NOMO-1 (cell line): ENCODE measurements around the gene HSPA12A.

Experiments
- DNase-seq, 2 experiments: peaks; one replicate each; lab custom pipeline; 2025; ENCODE audit not compliant: unreplicated experiment in 2 of 2; lab: John Stamatoyannopoulos, UW

The HSPA12A gene

DNA sequence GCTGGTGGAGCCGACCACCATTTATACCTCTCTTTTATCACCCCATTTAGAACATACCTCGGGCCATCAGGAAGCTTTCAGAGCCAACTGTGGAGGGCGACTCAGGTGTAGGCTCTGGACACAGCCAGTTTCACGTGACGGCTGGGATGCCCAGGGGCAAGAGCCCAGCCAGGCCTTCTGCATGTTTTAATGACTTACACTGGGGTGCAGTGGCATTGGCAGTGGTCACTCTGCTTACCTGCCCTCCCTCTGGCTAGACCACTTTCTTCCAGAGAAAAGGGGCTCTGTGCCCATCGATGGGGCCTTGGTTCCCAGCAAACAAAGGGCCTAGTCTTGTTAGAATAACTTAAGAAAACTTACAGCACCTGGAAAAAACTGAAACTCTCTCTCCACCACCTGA, 71.7 kb downstream of the HSPA12A start:
- no peak for DNase-seq

GRCh38 chr10:116669832-116670644, 72.3 kb downstream of the HSPA12A start:
- no peak for DNase-seq

DNA sequence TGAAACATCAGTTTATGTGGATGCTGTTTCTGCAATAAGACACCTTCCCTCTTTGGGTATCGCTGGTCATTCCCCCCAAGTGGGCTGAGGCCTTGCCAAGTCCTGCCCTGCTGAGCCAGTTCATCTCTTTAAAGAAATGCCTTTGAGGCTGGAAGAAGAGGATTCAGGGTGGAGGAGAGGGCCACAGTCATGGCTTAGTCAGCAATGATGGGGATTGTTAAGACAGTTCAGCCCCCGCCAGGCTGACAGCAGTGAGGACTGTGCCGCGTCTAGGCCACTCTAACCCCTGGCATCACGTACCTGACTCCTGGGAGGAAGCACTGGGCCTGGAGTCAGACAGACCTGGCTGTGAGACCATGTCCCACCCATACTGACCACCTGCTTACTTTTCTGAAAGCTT, 73.3 kb downstream of the HSPA12A start:
- no peak for DNase-seq

DNA sequence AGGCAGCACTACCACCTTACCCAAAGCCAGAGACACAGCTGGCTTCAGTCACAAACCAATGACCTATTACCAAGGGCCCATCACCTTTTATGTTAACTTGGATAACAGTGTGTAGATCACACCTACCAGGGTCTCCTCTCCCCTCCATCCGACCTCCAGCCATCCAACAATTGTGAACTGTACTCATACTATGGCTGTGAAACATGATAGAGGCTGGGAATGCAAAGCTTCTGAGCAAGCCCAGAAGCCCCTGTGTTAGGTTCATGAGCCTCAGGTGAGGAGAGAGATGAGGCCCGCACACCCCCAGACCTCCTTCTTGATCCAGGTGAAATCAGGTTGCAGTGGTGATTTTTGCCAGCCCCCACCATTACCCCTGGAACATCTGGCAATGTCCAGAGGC, 73.9 kb downstream of the HSPA12A start:
- no peak for DNase-seq

DNA sequence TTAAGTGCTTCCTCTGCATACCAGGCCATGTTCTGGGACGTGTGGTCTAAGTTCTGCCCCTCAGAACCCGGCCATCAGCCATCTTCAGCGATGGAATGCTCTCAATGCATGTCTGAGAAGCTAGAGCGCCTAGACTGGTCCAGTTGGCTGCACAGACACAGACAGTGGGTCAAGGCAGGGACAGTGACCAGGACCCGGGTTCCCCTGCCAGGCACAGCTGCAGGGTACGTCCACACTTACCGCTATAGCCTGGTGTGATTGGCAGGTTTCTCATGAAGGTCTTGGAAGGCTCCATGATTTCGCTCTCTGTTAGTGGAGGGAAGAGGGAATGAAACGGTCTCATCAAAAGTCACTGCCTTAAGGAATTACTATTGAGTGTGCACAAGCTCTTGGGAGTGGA, 74.3 kb downstream of the HSPA12A start:
- no peak for DNase-seq

DNA sequence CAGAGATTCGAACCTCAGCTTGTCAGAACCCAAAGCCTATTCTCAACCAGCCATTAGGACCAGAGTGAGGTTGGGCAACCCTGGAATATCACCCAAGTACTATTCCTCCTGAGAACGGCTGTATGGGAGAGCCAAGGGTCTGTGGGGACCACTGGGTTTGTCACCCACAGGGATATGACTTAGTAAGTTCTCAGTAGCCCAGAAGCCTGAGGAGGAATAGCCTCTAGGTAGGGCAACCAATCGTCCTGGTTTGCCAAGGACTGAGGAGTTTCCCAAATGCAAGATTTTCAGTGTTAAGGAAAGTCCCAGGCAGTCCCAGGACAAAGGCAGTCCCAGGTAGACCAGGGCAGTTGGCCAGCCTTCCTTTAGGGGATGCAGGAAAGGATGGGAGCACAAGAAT, 74.9 kb downstream of the HSPA12A start:
- DNase-seq, result no peak

DNA sequence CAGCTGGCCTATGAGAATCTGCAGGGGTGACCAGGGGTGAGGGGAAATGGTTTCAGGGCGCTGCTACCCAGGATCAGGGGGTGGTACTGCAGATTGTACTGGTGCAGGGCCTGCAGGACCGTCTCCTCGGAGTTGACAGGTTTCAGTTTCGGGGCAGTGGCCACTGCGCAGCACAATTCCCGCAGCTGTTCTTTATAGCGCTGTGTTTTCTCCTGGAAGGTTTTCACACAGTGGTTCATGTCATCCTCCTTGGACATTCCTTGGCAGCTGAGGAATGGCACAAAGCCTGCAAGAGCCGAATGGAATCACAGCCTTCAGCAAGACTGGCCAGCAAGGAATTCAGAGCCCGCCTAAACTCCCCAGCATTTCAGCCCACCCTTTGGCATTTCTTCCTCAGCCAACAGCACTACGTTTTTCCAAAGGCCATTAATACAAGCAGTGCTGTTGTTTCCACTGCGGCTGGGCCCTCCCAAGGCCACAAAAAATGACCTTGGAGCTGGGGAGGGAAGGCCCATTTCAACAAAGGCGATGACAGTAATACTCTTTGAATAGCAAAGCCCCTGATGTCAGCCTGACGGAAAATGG, 76.7 kb downstream of the HSPA12A start:
- no peak for DNase-seq

- no peak for DNase-seq
Measured at GRCh38 chr10:116664631-116665030, 77.7 kb downstream of the HSPA12A start.

- no peak for DNase-seq
Measured at GRCh38 chr10:116663342-116663741, 79.0 kb downstream of the HSPA12A start.

- DNase-seq, result no peak
Measured at GRCh38 chr10:116660860-116661259, 81.5 kb downstream of the HSPA12A start.

- DNase-seq, result no peak
Measured at GRCh38 chr10:116659049-116659670, 83.2 kb downstream of the HSPA12A start.

DNA sequence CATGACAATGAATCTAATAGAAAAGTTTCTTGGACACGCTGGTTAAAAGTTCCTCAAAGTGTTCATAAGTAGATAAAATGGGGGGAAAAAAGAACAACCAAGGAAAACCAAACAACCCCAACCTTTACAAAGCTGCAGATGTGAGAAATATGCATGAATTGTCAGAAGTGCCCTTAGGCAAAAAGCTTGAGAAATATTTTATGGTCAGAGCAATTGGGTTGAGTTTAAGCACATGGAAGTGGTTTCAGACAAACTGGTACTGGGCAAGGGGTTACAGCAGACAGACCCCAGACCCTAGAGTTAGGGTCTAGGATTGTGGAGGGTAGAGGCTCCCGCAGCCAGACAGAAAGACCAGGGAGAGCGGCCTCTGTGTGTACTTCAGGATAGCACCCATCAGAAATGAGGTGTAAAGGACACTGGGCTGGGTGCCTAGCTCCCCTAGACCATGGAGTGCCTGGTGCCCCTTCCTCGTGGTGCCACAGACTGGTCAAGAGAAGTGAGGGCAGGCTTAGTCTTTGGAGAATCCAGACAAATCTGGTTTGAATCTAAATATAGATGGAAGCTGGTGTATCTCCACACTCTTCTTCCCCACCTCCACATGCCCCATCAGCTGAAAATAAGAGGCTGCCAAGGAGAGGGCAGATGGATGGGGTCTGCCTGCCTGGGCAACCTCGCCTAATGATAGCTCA, 84.4 kb downstream of the HSPA12A start:
- no peak for DNase-seq

DNA sequence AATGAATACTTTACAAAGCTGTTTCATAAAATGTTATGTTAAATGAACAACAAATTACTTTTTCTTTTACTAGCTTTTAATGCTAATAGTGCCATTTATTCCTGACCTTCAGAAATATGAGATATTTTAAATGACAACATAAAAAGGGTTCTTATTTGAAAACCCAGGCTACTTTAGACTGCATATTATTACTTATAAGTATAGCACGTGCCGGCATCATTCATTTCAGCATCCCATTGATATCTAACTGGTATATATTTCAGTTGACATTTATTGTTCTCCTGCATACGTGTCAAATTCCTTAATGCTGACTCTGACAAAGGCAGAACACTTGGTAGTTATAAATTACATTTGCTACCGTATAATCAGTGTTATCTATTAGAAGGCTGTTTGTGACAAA, 86.3 kb downstream of the HSPA12A start:
- DNase-seq, result no peak

DNA sequence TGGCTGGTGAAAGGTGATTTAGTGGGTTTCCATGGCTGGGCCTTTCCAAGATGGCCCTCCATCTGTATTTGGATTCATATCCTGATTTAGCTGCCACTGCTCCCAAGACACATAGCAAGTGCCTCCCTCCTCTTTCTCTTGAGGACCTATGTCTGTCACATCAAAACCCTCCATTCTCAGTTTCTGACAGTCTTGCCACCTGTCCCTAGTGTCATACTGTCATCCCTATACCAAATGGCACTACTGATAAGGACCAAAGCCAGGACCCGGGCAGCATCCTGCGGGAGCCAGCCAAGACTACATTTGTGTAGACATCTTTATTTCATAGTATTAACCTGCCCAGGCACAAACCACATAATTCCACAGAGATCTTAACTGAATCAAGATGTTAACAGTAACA, 86.8 kb downstream of the HSPA12A start:
- DNase-seq, result no peak

GRCh38 chr10:116654816-116655215, 87.5 kb downstream of the HSPA12A start:
- no peak for DNase-seq

- DNase-seq, result no peak
Measured at GRCh38 chr10:116653885-116654284, 88.5 kb downstream of the HSPA12A start.

DNA sequence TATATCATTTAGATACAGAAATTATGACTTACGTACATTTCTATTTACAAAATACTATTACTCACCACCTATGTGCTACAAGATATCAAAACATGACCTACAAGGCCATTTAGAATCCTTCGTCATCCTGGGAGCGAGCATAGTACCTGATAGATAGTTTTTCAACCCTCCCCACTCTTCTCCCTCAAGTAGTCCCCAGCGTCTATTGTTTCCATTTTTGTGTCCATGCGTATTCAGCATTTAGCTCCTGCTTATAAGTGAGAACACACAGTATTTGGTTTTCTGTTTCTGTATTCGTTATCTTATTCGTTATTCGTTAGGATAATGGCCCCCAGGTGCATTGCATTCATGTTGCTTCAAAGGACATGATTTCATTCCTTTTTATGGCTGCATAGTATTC, 93.5 kb downstream of the HSPA12A start:
- no peak for DNase-seq

DNA sequence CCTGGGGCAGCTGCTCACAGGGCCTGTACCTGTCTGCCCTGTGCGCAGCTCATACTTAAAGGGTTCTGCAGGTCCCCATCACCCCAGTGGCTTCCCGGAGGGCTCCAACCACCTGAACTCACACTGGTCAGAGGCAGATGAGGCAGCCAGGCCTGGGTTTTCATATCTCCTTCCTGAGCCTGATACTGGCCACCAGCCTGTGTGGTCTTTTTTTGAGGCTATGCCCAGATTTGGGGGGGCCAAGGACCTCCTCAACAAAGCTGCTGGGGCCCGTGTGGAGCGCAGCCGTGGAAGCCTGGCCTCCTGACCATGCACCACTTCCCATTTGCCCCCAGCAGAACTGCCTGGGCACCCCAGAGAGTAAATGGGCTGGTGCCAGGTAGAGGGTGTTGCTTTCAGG, 95.9 kb downstream of the HSPA12A start:
- no peak for DNase-seq

DNA sequence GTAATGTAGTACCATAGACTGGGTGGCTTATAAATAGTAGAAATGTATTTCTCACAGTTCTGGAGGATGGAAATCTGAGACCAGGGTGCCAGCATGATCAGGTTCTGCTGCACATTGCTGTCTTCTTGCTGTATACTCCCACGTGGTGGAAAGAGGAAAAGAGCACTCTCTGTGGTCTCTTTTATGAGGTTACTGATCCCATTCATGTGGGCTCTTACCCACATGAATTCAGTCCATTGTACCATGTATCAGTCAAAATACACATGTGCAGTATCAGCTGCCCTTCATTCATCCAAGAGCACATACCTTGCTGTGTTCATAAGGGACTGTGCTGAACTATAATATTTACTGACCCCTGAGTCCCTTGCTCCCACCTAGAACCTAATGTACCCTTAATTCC, 104.5 kb downstream of the HSPA12A start:
- no peak for DNase-seq

DNA sequence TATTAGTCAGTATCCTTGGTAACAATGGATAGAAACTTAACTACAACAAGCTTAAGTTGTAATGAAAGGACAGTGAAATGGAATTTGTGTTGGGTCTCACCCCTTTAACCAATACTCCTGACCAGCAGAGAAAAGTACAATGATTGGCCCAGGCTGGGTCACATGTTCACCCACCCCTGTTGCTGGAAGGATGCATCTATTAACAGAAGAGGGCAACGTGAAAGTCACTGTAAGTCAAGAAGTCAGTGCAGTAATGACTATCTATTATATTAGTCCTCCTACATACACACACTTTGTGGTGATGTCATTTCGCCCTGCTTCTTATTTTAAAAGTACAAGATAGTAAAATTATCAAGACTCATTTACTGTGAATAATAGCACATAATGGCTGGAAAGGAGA, 105.4 kb downstream of the HSPA12A start:
- DNase-seq, result no peak

GRCh38 chr10:116636385-116636784, 106.0 kb downstream of the HSPA12A start:
- DNase-seq, result no peak
